ENCODE data around the gene HRAS.

GRCh38 chr11:576811-577610 lies 41.6 kb upstream of the HRAS start:
- TF ChIP-seq, protein P1, sequence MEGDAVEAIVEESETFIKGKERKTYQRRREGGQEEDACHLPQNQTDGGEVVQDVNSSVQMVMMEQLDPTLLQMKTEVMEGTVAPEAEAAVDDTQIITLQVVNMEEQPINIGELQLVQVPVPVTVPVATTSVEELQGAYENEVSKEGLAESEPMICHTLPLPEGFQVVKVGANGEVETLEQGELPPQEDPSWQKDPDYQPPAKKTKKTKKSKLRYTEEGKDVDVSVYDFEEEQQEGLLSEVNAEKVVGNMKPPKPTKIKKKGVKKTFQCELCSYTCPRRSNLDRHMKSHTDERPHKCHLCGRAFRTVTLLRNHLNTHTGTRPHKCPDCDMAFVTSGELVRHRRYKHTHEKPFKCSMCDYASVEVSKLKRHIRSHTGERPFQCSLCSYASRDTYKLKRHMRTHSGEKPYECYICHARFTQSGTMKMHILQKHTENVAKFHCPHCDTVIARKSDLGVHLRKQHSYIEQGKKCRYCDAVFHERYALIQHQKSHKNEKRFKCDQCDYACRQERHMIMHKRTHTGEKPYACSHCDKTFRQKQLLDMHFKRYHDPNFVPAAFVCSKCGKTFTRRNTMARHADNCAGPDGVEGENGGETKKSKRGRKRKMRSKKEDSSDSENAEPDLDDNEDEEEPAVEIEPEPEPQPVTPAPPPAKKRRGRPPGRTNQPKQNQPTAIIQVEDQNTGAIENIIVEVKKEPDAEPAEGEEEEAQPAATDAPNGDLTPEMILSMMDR (IDR thresholded peaks at IDR 0.05) = no peak
- TF ChIP-seq POLR2A (IDR thresholded peaks at IDR 0.05) = no peak

Measured in body of pancreas (tissue), 4 donors.